Prostate gland (tissue), 2 donors: Measurements from ENCODE around the gene GIMAP5. TPM values are rescaled to one million over a fixed set of nuclear protein-coding genes. Genes with fewer than 3 reads are reported as not detected.
"Not testable (repeated sequence)": the region's sequence is repeated elsewhere in the genome, so short reads cannot be mapped to it uniquely, and the experiment has no call there.

Experiments
- DNase-seq: peaks from one replicate; pipeline ENCODE4 v3.0.0-alpha.2; 2019; ENCODE audit warnings: low spot score
- H3K27ac ChIP-seq, 2 donors: fragments of 200-600 bp; sonication (generic); 2 replicates each; pipeline ENCODE4 v1.5.1; 2017 to 2019
- H3K27me3 ChIP-seq: fragments of 200-600 bp; sonication (generic); replicated peaks from 2 replicates; pipeline ENCODE4 v1.5.1; 2019; ENCODE audit not compliant: insufficient read depth
- H3K36me3 ChIP-seq, 2 donors: fragments of 200-600 bp; sonication (generic); 1 replicate in 1 of 2; 2 replicates in 1 of 2; pipeline versions ENCODE4 v1.5.1 to v1.8.1; 2017 to 2019
- H3K4me1 ChIP-seq: fragments of 200-600 bp; sonication (generic); replicated peaks from 2 replicates; pipeline ENCODE4 v1.5.1; 2019
- H3K4me3 ChIP-seq, 2 donors: fragments of 200-600 bp; sonication (generic); 2 replicates each; pipeline ENCODE4 v1.5.1; 2017 to 2019
- H3K9me3 ChIP-seq: fragments of 200-600 bp; sonication (generic); 2 replicates; pipeline ENCODE4 v1.5.1; 2017
- POLR2A ChIP-seq: fragments of 450-650 bp; IDR thresholded peaks from one replicate; pipeline ENCODE4 v1.6.1; 2016; ENCODE audit warnings: antibody characterized with exemption, mild to moderate bottlenecking
- POLR2AphosphoS5 ChIP-seq: sonication (generic); formaldehyde crosslinking; IDR thresholded peaks from one replicate; pipeline ENCODE4 v1.6.1; 2017; ENCODE audit warnings: antibody characterized with exemption
- WGBS: methylation state at CpG from one replicate; pipeline ENCODE4 v1.1.5; 2018; 5-methylcytosine and 5-hydroxymethylcytosine counted together
- intact Hi-C: fragments of 100-400 bp; cut with DNase I; formaldehyde crosslinking; loops from one replicate; pipeline ENCODE4 v1.14.2; 2022
- total RNA-seq, 2 donors: library from RNA; depleted of rRNA; stranded (reverse); fragments of >200 nt; gene quantifications; one replicate each; pipeline ENCODE4 v1.1.0, GENCODE V29; 2016
- TF ChIP-seq, protein P1 (sequence below), 4 experiments: fragments of 200-600 bp in 2 of 4; fragments of 450-650 bp in 2 of 4; sonication (generic) in 2 of 4; IDR thresholded peaks; 1 replicate in 3 of 4; 2 replicates in 1 of 4; pipeline ENCODE4 v1.5.1; 2016 to 2019; ENCODE audit warnings: antibody characterized with exemption in 4 of 4, mild to moderate bottlenecking in 2 of 4, moderate library complexity in 2 of 4

The GIMAP5 gene
- total RNA-seq, 2 donors from 2014 or later = 11.1 to 15.1 TPM

DNA sequence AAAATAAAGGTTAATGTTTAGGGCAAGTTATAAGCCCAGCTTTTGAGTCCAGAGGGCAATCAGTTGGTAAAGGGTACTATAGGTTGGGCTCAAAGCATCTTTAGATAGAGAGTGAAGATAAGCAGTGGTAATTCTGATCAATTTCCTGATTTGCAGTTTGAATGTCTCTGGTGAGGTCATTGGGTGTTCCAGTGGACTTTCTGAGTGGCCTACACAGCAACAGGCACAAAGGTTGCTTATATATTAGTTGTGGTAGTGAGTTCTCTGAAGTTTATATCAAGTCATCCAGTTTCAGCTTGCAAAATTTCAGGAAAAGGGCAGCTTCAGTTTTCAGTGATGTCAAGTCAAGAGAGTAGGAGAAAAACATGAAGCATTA is 29.1 kb downstream of the GIMAP5 start:
- H3K27ac ChIP-seq = no peak overlapping the region
- H3K4me3 ChIP-seq = no peak overlapping the region
- TF ChIP-seq POLR2A = no peak
- no peak for DNase-seq
- no peaks in the 10 kb centered on the region for H3K9me3 ChIP-seq
- intact Hi-C loops = no loop called here
- no peaks in the 10 kb centered on the region for H3K36me3 ChIP-seq
- H3K4me1 ChIP-seq = no peaks in the 10 kb centered on the region
- no peaks in the 10 kb centered on the region for H3K27me3 ChIP-seq

- intact Hi-C loops = no loop called here
- TF ChIP-seq POLR2A = no peak
- TF ChIP-seq POLR2AphosphoS5 = no peak
- TF ChIP-seq, protein P1, sequence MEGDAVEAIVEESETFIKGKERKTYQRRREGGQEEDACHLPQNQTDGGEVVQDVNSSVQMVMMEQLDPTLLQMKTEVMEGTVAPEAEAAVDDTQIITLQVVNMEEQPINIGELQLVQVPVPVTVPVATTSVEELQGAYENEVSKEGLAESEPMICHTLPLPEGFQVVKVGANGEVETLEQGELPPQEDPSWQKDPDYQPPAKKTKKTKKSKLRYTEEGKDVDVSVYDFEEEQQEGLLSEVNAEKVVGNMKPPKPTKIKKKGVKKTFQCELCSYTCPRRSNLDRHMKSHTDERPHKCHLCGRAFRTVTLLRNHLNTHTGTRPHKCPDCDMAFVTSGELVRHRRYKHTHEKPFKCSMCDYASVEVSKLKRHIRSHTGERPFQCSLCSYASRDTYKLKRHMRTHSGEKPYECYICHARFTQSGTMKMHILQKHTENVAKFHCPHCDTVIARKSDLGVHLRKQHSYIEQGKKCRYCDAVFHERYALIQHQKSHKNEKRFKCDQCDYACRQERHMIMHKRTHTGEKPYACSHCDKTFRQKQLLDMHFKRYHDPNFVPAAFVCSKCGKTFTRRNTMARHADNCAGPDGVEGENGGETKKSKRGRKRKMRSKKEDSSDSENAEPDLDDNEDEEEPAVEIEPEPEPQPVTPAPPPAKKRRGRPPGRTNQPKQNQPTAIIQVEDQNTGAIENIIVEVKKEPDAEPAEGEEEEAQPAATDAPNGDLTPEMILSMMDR (IDR thresholded peaks at IDR 0.05) = no peak
- DNase-seq = no peak
- Histone ChIP-seq H3K27ac (no peak overlapping the region), H3K9me3 (no peaks in the 10 kb centered on the region), H3K27me3 (no peaks in the 10 kb centered on the region), H3K4me3 (no peak overlapping the region), H3K36me3 (no peaks in the 10 kb centered on the region), H3K4me1 (no peaks in the 10 kb centered on the region)
- WGBS = 87% methylated on average over 4 of the region's 4 CpGs
Measured at GRCh38 chr7:150769768-150770167, 32.5 kb downstream of the GIMAP5 start.

DNA sequence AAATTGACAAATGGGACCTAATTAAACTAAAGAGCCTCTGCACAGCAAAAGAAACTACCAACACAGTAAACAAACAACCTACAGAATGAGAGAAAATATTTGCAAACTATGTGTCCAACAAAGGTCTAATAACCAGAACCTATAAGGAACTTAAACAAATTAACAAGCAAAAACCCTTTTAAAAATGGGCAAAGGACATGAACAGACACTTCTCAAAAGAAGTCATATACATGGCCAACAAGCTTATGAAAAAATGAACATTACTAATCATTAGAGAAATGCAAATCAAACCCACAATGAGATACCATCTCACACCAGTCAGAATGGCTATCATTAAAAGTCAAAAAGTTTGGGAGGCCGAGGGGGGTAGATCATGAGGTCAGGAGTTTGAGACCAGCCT is 36.9 kb downstream of the GIMAP5 start:
- H3K36me3 ChIP-seq, intact Hi-C loops, H3K9me3 ChIP-seq, H3K27ac ChIP-seq, DNase-seq, H3K4me1 ChIP-seq, H3K4me3 ChIP-seq, H3K27me3 ChIP-seq: not testable (repeated sequence)
- 90% methylated on average over 1 of the region's 1 CpG for WGBS

DNA sequence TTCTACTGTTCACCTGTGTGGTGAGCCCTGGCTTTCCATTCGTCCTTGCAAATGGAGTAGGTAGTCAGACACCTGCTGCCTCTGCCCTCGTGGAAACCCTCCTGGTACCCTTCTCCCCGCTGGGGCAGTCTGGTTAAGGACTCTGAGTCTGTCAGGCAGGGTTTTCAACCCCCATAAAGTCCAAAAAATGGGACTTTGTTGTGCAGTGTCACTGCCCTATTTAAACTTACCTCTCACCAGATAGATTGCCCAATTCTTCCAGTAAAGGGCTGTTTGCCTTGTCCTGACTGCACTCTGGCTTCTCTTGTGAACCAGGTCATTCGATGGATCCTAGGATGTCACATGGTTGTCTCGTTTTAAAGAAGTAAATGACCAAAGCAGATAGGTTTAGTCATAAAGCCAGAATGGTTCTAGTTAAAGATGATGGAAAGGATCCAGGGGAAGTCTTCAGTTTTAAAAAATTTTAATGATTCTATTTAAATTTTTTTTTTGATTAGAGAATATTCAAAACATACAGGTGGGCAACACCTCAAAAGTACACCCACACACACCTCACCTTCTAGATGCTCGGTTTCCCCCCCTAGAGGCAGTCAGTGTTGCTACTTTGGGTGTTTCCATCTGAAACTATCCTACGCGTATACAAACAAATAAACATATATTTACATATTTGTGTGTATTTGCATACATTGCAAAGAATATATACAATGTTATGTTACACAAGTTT is 41.0 kb downstream of the GIMAP5 start:
- no peaks in the 10 kb centered on the region for H3K9me3 ChIP-seq
- TF ChIP-seq POLR2AphosphoS5 (no peak), POLR2A (no peak)
- TF ChIP-seq, protein P1 (IDR thresholded peaks at IDR 0.05) = no peak
- H3K4me1 ChIP-seq = no peaks in the 10 kb centered on the region
- WGBS = 50% methylated on average over 8 of the region's 8 CpGs
- H3K36me3 ChIP-seq = no peaks in the 10 kb centered on the region
- no peak overlapping the region for H3K4me3 ChIP-seq
- H3K27ac ChIP-seq = no peak overlapping the region
- DNase-seq = no peak
- intact Hi-C loops = loop anchor here (2.0 kb wide), 1 partner anchor 209 kb away; no protein-coding TSS in a partner anchor
- H3K27me3 ChIP-seq = no peaks in the 10 kb centered on the region

DNA sequence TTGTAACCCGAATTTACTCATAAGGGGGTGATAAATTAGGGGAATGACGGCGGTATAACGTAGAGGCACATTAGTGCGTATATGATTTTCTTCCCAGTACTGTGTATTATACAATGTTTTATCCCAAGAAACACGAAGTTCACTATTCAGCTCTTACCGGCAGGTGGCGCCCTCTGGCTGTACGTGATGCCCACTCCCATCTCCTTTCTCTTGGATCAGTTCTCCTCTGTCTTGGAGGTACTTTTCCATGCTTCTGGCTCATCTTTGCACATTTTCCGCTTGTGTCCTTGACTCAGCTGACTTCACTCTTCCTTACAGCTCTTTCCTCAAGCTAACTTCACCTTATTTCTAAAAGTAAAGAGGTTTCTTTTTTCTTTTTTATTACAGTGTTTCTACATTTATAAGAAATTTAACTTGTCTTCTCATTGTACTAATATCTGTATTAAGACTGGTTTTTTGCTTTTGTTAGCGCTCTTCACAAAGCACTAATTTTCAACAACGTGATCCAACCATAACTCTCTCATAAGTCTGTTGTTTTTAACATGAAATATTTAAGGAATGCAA is 41.6 kb downstream of the GIMAP5 start:
- Histone ChIP-seq H3K36me3 (no peaks in the 10 kb centered on the region), H3K27me3 (no peaks in the 10 kb centered on the region), H3K27ac (no peak overlapping the region), H3K4me1 (no peaks in the 10 kb centered on the region), H3K9me3 (no peaks in the 10 kb centered on the region), H3K4me3 (no peak overlapping the region)
- 7% methylated on average over 12 of the region's 12 CpGs for WGBS
- DNase-seq = peak; percentile 67
- TF ChIP-seq POLR2A = no peak
- TF ChIP-seq, protein P1 (IDR thresholded peaks at IDR 0.05) = peak; percentile 52 to 85 (median 78)
- TF ChIP-seq POLR2AphosphoS5 = peak; percentile 44
- intact Hi-C loops = loop anchor here (2.0 kb wide), 1 partner anchor 208 kb away; no protein-coding TSS in a partner anchor

- H3K27me3 ChIP-seq = no peaks in the 10 kb centered on the region
- intact Hi-C loops = no loop called here
- TF ChIP-seq, protein P1 (IDR thresholded peaks at IDR 0.05) = no peak
- no peak for TF ChIP-seq POLR2AphosphoS5
- TF ChIP-seq POLR2A = no peak
- H3K36me3 ChIP-seq = no peaks in the 10 kb centered on the region
- 78% methylated on average over 3 of the region's 3 CpGs for WGBS
- no peaks in the 10 kb centered on the region for H3K4me1 ChIP-seq
- H3K9me3 ChIP-seq = no peaks in the 10 kb centered on the region
- no peak overlapping the region for H3K4me3 ChIP-seq
- no peak overlapping the region for H3K27ac ChIP-seq
- no peak for DNase-seq
Measured at GRCh38 chr7:150780292-150780691, 43.1 kb downstream of the GIMAP5 start.
